HG03108 (cell line): ENCODE results near the gene ABTB1.
"Not testable (repeated sequence)": the region's sequence is repeated elsewhere in the genome, so short reads cannot be mapped to it uniquely, and the experiment has no call there.

Source experiments
- ATAC-seq: cut with Tn5 transposase; IDR thresholded peaks from one replicate; pipeline ENCODE4 v1.9.1; 2021; ENCODE audit warnings: moderate library complexity; ENCODE audit not compliant: unreplicated experiment

Gene ABTB1

GRCh38 chr3:127702151-127702578, 29.4 kb downstream of the ABTB1 start:
- ATAC-seq: no peak

- not testable (repeated sequence) for ATAC-seq
Measured at GRCh38 chr3:127704840-127705239, 32.1 kb downstream of the ABTB1 start.

- ATAC-seq: no peak
Measured at GRCh38 chr3:127706312-127706711, 33.6 kb downstream of the ABTB1 start.

GRCh38 chr3:127706785-127707351, 34.1 kb downstream of the ABTB1 start:
- no peak for ATAC-seq

GRCh38 chr3:127707851-127708411, 35.2 kb downstream of the ABTB1 start:
- ATAC-seq: no peak

- ATAC-seq: no peak
Measured at GRCh38 chr3:127708837-127709236, 36.1 kb downstream of the ABTB1 start.

- ATAC-seq: no peak
Measured at GRCh38 chr3:127709320-127710060, 36.7 kb downstream of the ABTB1 start.

- no peak for ATAC-seq
Measured at GRCh38 chr3:127710155-127710941, 37.6 kb downstream of the ABTB1 start.

- no peak for ATAC-seq
Measured at GRCh38 chr3:127711021-127711695, 38.4 kb downstream of the ABTB1 start.

GRCh38 chr3:127711896-127712295, 39.1 kb downstream of the ABTB1 start:
- ATAC-seq: no peak

GRCh38 chr3:127712461-127712860, 39.7 kb downstream of the ABTB1 start:
- no peak for ATAC-seq

- ATAC-seq: no peak
Measured at GRCh38 chr3:127712881-127713771, 40.4 kb downstream of the ABTB1 start.

- ATAC-seq: no peak
Measured at GRCh38 chr3:127714125-127714571, 41.4 kb downstream of the ABTB1 start.

- no peak for ATAC-seq
Measured at GRCh38 chr3:127714866-127715265, 42.1 kb downstream of the ABTB1 start.

- no peak for ATAC-seq
Measured at GRCh38 chr3:127715532-127715931, 42.8 kb downstream of the ABTB1 start.

- no peak for ATAC-seq
Measured at GRCh38 chr3:127716384-127716783, 43.6 kb downstream of the ABTB1 start.

- no peak for ATAC-seq
Measured at GRCh38 chr3:127717357-127718244, 44.8 kb downstream of the ABTB1 start.

- no peak for ATAC-seq
Measured at GRCh38 chr3:127718245-127718915, 45.6 kb downstream of the ABTB1 start.
